ENCODE results near the gene SFRP5.

Gene SFRP5

GRCh38 chr10:97780841-97781617 is 9.2 kb upstream of the SFRP5 start:
- H3K9me3 ChIP-seq: no peaks in the 10 kb centered on the region
- H3K4me3 ChIP-seq: no peak overlapping the region
- H3K36me3 ChIP-seq (replicated peaks): no peaks in the 10 kb centered on the region
- peaks cover 9% of the 10 kb centered on the region for H3K27me3 ChIP-seq (ENCODE audit: low read depth)
- no peaks in the 10 kb centered on the region for H3K4me1 ChIP-seq
- in situ Hi-C loops (cut with MboI; ENCODE audit: low sequenced_read_pairs): loop anchor here (25.0 kb wide), 1 partner anchor 256 kb away; the partner anchor contains the start of gene CRTAC1
- no peak for DNase-seq (ENCODE audit: low spot score in 2 of 2)

GRCh38 chr10:97779975-97780374 is 8.2 kb upstream of the SFRP5 start:
- H3K9me3 ChIP-seq: no peaks in the 10 kb centered on the region
- H3K4me3 ChIP-seq: no peak overlapping the region
- H3K4me1 ChIP-seq: no peaks in the 10 kb centered on the region
- in situ Hi-C loops (cut with MboI; ENCODE audit: low sequenced_read_pairs): loop anchor here (25.0 kb wide), 1 partner anchor 257 kb away; the partner anchor contains the start of gene CRTAC1
- H3K27me3 ChIP-seq (ENCODE audit: low read depth): peaks cover 9% of the 10 kb centered on the region
- H3K36me3 ChIP-seq (replicated peaks): no peaks in the 10 kb centered on the region
- DNase-seq (ENCODE audit: low spot score in 2 of 2): no peak

DNA sequence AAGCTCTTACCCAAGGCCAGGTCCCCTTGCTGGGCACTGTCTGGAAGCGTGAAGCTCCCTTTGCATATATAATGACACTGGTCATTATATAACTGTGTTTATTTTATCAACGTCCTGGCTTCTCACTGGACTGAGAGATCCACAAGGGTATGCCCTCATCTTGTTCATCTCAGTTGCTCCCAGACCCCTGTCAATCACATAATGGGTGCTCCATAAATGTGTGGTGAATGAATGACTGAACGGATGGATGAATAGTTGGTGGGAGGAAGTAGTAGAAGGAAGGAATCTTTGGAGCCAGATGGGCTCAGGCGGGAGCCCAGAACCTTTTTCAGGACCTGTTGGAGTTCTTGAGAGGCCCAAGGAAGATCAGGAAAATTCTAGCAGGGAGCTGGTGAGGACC is 7.7 kb upstream of the SFRP5 start:
- H3K4me3 ChIP-seq: no peak overlapping the region
- H3K9me3 ChIP-seq: no peaks in the 10 kb centered on the region
- H3K4me1 ChIP-seq: no peaks in the 10 kb centered on the region
- DNase-seq (ENCODE audit: low spot score in 2 of 2): no peak
- H3K27me3 ChIP-seq (ENCODE audit: low read depth): peaks cover 9% of the 10 kb centered on the region
- in situ Hi-C loops (cut with MboI; ENCODE audit: low sequenced_read_pairs): loop anchor here (25.0 kb wide), 1 partner anchor 258 kb away; the partner anchor contains the start of gene CRTAC1
- no peaks in the 10 kb centered on the region for H3K36me3 ChIP-seq (replicated peaks)

- no peaks in the 10 kb centered on the region for H3K4me1 ChIP-seq
- in situ Hi-C loops (cut with MboI; ENCODE audit: low sequenced_read_pairs): loop anchor here (25.0 kb wide), 1 partner anchor 259 kb away; the partner anchor contains the start of gene CRTAC1
- H3K9me3 ChIP-seq: no peaks in the 10 kb centered on the region
- no peaks in the 10 kb centered on the region for H3K36me3 ChIP-seq (replicated peaks)
- peaks cover 11% of the 10 kb centered on the region for H3K27me3 ChIP-seq (ENCODE audit: low read depth)
- DNase-seq (ENCODE audit: low spot score in 2 of 2): no peak
- no peak overlapping the region for H3K4me3 ChIP-seq
Observed at GRCh38 chr10:97778452-97779302, 6.9 kb upstream of the SFRP5 start.

- H3K36me3 ChIP-seq (replicated peaks): no peaks in the 10 kb centered on the region
- in situ Hi-C loops (cut with MboI; ENCODE audit: low sequenced_read_pairs): loop anchor here (25.0 kb wide), 1 partner anchor 260 kb away; the partner anchor contains the start of gene CRTAC1
- no peaks in the 10 kb centered on the region for H3K4me1 ChIP-seq
- DNase-seq (ENCODE audit: low spot score in 2 of 2): no peak
- H3K27me3 ChIP-seq (ENCODE audit: low read depth): peaks cover 25% of the 10 kb centered on the region
- no peaks in the 10 kb centered on the region for H3K9me3 ChIP-seq
- no peak overlapping the region for H3K4me3 ChIP-seq
Observed at GRCh38 chr10:97777143-97777542, 5.3 kb upstream of the SFRP5 start.

GRCh38 chr10:97774811-97775294 is 3.1 kb upstream of the SFRP5 start:
- Histone ChIP-seq H3K4me1 (no peaks in the 10 kb centered on the region), H3K36me3 (replicated peaks) (no peaks in the 10 kb centered on the region), H3K4me3 (no peak overlapping the region), H3K9me3 (no peaks in the 10 kb centered on the region), H3K27me3 (ENCODE audit: low read depth) (peaks cover 42% of the 10 kb centered on the region)
- in situ Hi-C loops (cut with MboI; ENCODE audit: low sequenced_read_pairs): loop anchor here (25.0 kb wide), 1 partner anchor 262 kb away; the partner anchor contains the start of gene CRTAC1
- DNase-seq (ENCODE audit: low spot score in 2 of 2): no peak

DNA sequence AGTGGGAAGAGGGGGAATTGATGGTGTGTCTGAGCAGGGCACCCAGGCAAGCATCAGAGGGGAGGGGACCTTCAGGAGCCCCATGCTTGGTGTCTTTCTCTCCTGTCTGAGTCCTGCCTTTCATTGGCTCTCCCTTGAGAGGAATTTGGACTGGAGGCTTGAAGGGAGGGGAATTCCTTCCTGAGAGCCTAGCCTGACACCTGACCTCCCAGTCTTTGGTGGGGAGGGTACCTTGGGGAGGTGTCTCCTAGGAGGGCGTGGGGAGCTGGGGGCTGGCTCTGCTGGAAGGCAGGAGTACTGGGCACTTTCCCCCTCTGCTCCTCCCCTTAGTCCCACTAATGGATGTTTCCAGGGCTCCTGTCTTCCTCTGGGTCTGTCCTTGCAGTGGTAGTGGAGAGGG is 1.3 kb upstream of the SFRP5 start:
- no peak for DNase-seq (ENCODE audit: low spot score in 2 of 2)
- no peaks in the 10 kb centered on the region for H3K36me3 ChIP-seq (replicated peaks)
- in situ Hi-C loops (cut with MboI; ENCODE audit: low sequenced_read_pairs): no loop called here
- no peak overlapping the region for H3K4me3 ChIP-seq
- H3K27me3 ChIP-seq (ENCODE audit: low read depth): peaks cover 47% of the 10 kb centered on the region
- H3K4me1 ChIP-seq: no peaks in the 10 kb centered on the region
- no peaks in the 10 kb centered on the region for H3K9me3 ChIP-seq

- DNase-seq (ENCODE audit: low spot score in 2 of 2): no peak
- Histone ChIP-seq H3K36me3 (replicated peaks) (no peaks in the 10 kb centered on the region), H3K4me3 (no peak overlapping the region), H3K9me3 (no peaks in the 10 kb centered on the region), H3K4me1 (no peaks in the 10 kb centered on the region), H3K27me3 (ENCODE audit: low read depth) (peaks cover 44% of the 10 kb centered on the region)
- in situ Hi-C loops (cut with MboI; ENCODE audit: low sequenced_read_pairs): no loop called here
Observed at GRCh38 chr10:97771055-97771891, 526 bp downstream of the SFRP5 start.

DNA sequence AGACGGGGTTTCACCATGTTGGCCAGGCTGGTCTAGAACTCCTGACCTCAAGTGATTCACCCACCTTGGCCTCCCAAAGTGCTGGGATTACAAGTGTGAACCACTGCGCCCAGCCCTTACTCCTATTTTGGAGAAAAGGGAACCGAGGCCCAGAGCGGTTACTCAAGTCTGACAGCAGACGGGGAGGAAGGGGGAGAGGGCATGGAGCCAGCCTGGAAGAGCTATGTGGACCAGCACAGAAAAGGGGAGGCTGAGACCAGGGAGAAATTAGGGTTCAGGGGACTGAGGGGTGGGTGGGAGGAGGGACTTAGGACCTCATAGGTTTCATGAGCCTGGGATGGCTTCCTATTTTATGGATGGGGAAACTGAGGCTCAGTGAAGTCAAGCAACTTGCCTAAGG is 1.5 kb downstream of the SFRP5 start:
- H3K9me3 ChIP-seq: no peaks in the 10 kb centered on the region
- DNase-seq (ENCODE audit: low spot score in 2 of 2): no peak
- no peak overlapping the region for H3K4me3 ChIP-seq
- H3K36me3 ChIP-seq (replicated peaks): no peaks in the 10 kb centered on the region
- H3K27me3 ChIP-seq (ENCODE audit: low read depth): peaks cover 44% of the 10 kb centered on the region
- no peaks in the 10 kb centered on the region for H3K4me1 ChIP-seq
- in situ Hi-C loops (cut with MboI; ENCODE audit: low sequenced_read_pairs): no loop called here

GRCh38 chr10:97768322-97769315 is 3.2 kb downstream of the SFRP5 start:
- in situ Hi-C loops (cut with MboI; ENCODE audit: low sequenced_read_pairs): no loop called here
- Histone ChIP-seq H3K27me3 (ENCODE audit: low read depth) (peaks cover 41% of the 10 kb centered on the region), H3K9me3 (no peaks in the 10 kb centered on the region)

GRCh38 chr10:97766996-97767924 is 4.5 kb downstream of the SFRP5 start:
- Histone ChIP-seq H3K9me3 (no peaks in the 10 kb centered on the region), H3K4me3 (no peak overlapping the region), H3K27me3 (ENCODE audit: low read depth) (peaks cover 29% of the 10 kb centered on the region), H3K36me3 (replicated peaks) (no peaks in the 10 kb centered on the region), H3K4me1 (no peaks in the 10 kb centered on the region)
- DNase-seq (ENCODE audit: low spot score in 2 of 2): no peak
- in situ Hi-C loops (cut with MboI; ENCODE audit: low sequenced_read_pairs): no loop called here

More at GRCh38 chr10:97768322-97769315, 3.2 kb downstream of the SFRP5 start:
- Histone ChIP-seq H3K36me3 (replicated peaks) (no peaks in the 10 kb centered on the region), H3K4me1 (no peaks in the 10 kb centered on the region), H3K4me3 (no peak overlapping the region)
- DNase-seq (ENCODE audit: low spot score in 2 of 2): no peak

Data from HAP-1 (cell line).